Measurements from ENCODE around the gene DCN. TPM values are rescaled to one million over a fixed set of nuclear protein-coding genes. Genes with fewer than 3 reads are reported as not detected.

The DCN gene
- total RNA-seq, 1 donor from 2014 or later: not detected

GRCh38 chr12:91186156-91186555, 3.5 kb upstream of the DCN start:
- H3K4me1 ChIP-seq: no peaks in the 10 kb centered on the region
- no peaks in the 10 kb centered on the region for H3K9me3 Mint-ChIP-seq
- H3K4me3 ChIP-seq: no peak overlapping the region
- H3K27me3 Mint-ChIP-seq (ENCODE audit: insufficient read depth, low read depth): no peaks in the 10 kb centered on the region
- H3K27me3 ChIP-seq: no peaks in the 10 kb centered on the region
- H3K36me3 ChIP-seq: no peaks in the 10 kb centered on the region
- no peaks in the 10 kb centered on the region for H3F3A ChIP-seq (ENCODE audit: low read depth)
- H2AFZ ChIP-seq (replicated peaks): no peak overlapping the region
- no peak overlapping the region for H3K4me2 ChIP-seq
- no peak overlapping the region for H3K9ac ChIP-seq
- H3K79me2 ChIP-seq (ENCODE audit: low read depth): no peaks in the 10 kb centered on the region
- no peak overlapping the region for H3K27ac ChIP-seq
- no peaks in the 10 kb centered on the region for H3K9me3 ChIP-seq (ENCODE audit: low read depth)
- TF ChIP-seq EZH2 (IDR thresholded peaks at IDR 0.05): no peak
- TF ChIP-seq CTCF (IDR thresholded peaks at IDR 0.05): no peak
- TF ChIP-seq EZH2phosphoT487 (IDR thresholded peaks at IDR 0.05): no peak
- H3K36me3 Mint-ChIP-seq: no peaks in the 10 kb centered on the region
- H3K27ac Mint-ChIP-seq: no peak overlapping the region
- no peak overlapping the region for H3K4me3 Mint-ChIP-seq
- DNase-seq (ENCODE audit: low spot score): no peak
- H4K20me1 ChIP-seq (ENCODE audit: low read depth): no peaks in the 10 kb centered on the region
- H3K4me1 Mint-ChIP-seq: peaks cover 15% of the 10 kb centered on the region

- no peaks in the 10 kb centered on the region for H4K20me1 ChIP-seq (ENCODE audit: low read depth)
- no peak for DNase-seq (ENCODE audit: low spot score)
- H3K27ac ChIP-seq: no peak overlapping the region
- H3K36me3 Mint-ChIP-seq: no peaks in the 10 kb centered on the region
- no peaks in the 10 kb centered on the region for H3K9me3 ChIP-seq (ENCODE audit: low read depth)
- H3K27ac Mint-ChIP-seq: no peak overlapping the region
- no peak overlapping the region for H3K4me3 ChIP-seq
- no peaks in the 10 kb centered on the region for H3K79me2 ChIP-seq (ENCODE audit: low read depth)
- no peak overlapping the region for H3K4me2 ChIP-seq
- H3K4me1 Mint-ChIP-seq: peaks cover 15% of the 10 kb centered on the region
- H3K4me3 Mint-ChIP-seq: no peak overlapping the region
- no peak overlapping the region for H3K9ac ChIP-seq
- H3K36me3 ChIP-seq: no peaks in the 10 kb centered on the region
- no peak overlapping the region for H2AFZ ChIP-seq (replicated peaks)
- TF ChIP-seq EZH2 (IDR thresholded peaks at IDR 0.05): no peak
- TF ChIP-seq CTCF (IDR thresholded peaks at IDR 0.05): no peak
- TF ChIP-seq EZH2phosphoT487 (IDR thresholded peaks at IDR 0.05): no peak
- no peaks in the 10 kb centered on the region for H3K9me3 Mint-ChIP-seq
- H3K27me3 Mint-ChIP-seq (ENCODE audit: insufficient read depth, low read depth): no peaks in the 10 kb centered on the region
- H3K4me1 ChIP-seq: no peaks in the 10 kb centered on the region
- H3F3A ChIP-seq (ENCODE audit: low read depth): no peaks in the 10 kb centered on the region
- no peaks in the 10 kb centered on the region for H3K27me3 ChIP-seq
These were observed 2.8 kb upstream of the DCN start for GRCh38 chr12:91185421-91185820.

GRCh38 chr12:91183551-91183950, 934 bp upstream of the DCN start:
- Mint-ChIP-seq H3K27ac (no peak overlapping the region), H3K27me3 (ENCODE audit: insufficient read depth, low read depth) (no peaks in the 10 kb centered on the region), H3K4me1 (peaks cover 15% of the 10 kb centered on the region), H3K9me3 (no peaks in the 10 kb centered on the region), H3K4me3 (no peak overlapping the region), H3K36me3 (no peaks in the 10 kb centered on the region)
- Histone ChIP-seq H3F3A (ENCODE audit: low read depth) (no peaks in the 10 kb centered on the region), H3K27ac (no peak overlapping the region), H3K9ac (no peak overlapping the region), H3K4me1 (no peaks in the 10 kb centered on the region), H3K27me3 (no peaks in the 10 kb centered on the region), H2AFZ (replicated peaks) (no peak overlapping the region), H3K9me3 (ENCODE audit: low read depth) (no peaks in the 10 kb centered on the region), H3K79me2 (ENCODE audit: low read depth) (no peaks in the 10 kb centered on the region), H3K4me2 (no peak overlapping the region), H4K20me1 (ENCODE audit: low read depth) (no peaks in the 10 kb centered on the region), H3K36me3 (no peaks in the 10 kb centered on the region), H3K4me3 (no peak overlapping the region)
- TF ChIP-seq CTCF (IDR thresholded peaks at IDR 0.05): no peak
- no peak for TF ChIP-seq EZH2phosphoT487 (IDR thresholded peaks at IDR 0.05)
- no peak for TF ChIP-seq EZH2 (IDR thresholded peaks at IDR 0.05)
- no peak for DNase-seq (ENCODE audit: low spot score)

All from neural progenitor cell (in vitro differentiated cells).